A549 (cell line): ENCODE measurements around the gene VOPP1.

Experiments used
- CTCF ChIP-seq: fragments of >200 bp; sonication (Bioruptor Twin); formaldehyde crosslinking; IDR thresholded peaks from 3 replicates; pipeline ENCODE4 v1.5.1; 2016
- EP300 ChIP-seq, 2 experiments: fragments of >200 bp; sonication (Bioruptor Twin); formaldehyde crosslinking; IDR thresholded peaks; 2 replicates in 1 of 2; 3 replicates in 1 of 2; pipeline ENCODE4 v1.6.1; 2016 to 2017
- ESRRA ChIP-seq: fragments of 150-350 bp; IDR thresholded peaks from 2 replicates; pipeline ENCODE4 v1.6.1; 2014; ENCODE audit warnings: mild to moderate bottlenecking, low read length, borderline replicate concordance
- HDAC2 ChIP-seq: fragments of 200-600 bp; sonication (generic); IDR thresholded peaks from 2 replicates; pipeline ENCODE4 v1.6.1; 2016
- JUNB ChIP-seq: fragments of >200 bp; sonication (Bioruptor Twin); formaldehyde crosslinking; IDR thresholded peaks from 2 replicates; pipeline ENCODE4 v1.6.1; 2016
- POLR2A ChIP-seq: IDR thresholded peaks from 2 replicates; pipeline ENCODE4 v1.6.1; 2012; ENCODE audit warnings: mild to moderate bottlenecking, low read length
- RFX5 ChIP-seq: fragments of 450-650 bp; IDR thresholded peaks from 2 replicates; pipeline ENCODE4 v1.7.1; 2014; ENCODE audit warnings: antibody characterized with exemption, mild to moderate bottlenecking, moderate library complexity

- TF ChIP-seq CTCF (no peak), HDAC2 (no peak), JUNB (no peak), EP300 (IDR thresholded peaks at IDR 0.05) (no peak), RFX5 (no peak), POLR2A (no peak), ESRRA (no peak)
These were observed 74.2 kb downstream of the VOPP1 start for GRCh38 chr7:55498142-55498541.
